ENCODE results near the gene SLC7A7.
"Not testable (repeated sequence)": the region's sequence is repeated elsewhere in the genome, so short reads cannot be mapped to it uniquely, and the experiment has no call there.

SLC7A7 gene

GRCh38 chr14:22843123-22843925 lies 28.1 kb upstream of the SLC7A7 start:
- no peak for DNase-seq

- DNase-seq: no peak
These were observed 27.2 kb upstream of the SLC7A7 start for GRCh38 chr14:22842211-22843122.

- DNase-seq: no peak
These were observed 26.5 kb upstream of the SLC7A7 start for GRCh38 chr14:22841769-22842168.

- DNase-seq: no peak
These were observed 26.1 kb upstream of the SLC7A7 start for GRCh38 chr14:22841311-22841710.

- DNase-seq: no peak
These were observed 24.0 kb upstream of the SLC7A7 start for GRCh38 chr14:22839159-22839779.

- no peak for DNase-seq
These were observed 23.4 kb upstream of the SLC7A7 start for GRCh38 chr14:22838631-22839041.

GRCh38 chr14:22837750-22838538 lies 22.7 kb upstream of the SLC7A7 start:
- DNase-seq: no peak

GRCh38 chr14:22837114-22837749 lies 22.0 kb upstream of the SLC7A7 start:
- no peak for DNase-seq

- no peak for DNase-seq
These were observed 21.3 kb upstream of the SLC7A7 start, which contains the start of gene MMP14 for GRCh38 chr14:22836301-22837113. Gene MMP14 (plus strand): TSS chr14:22836585. CDS start chr14:22836818, 233 bp downstream.

GRCh38 chr14:22835505-22835904 lies 20.3 kb upstream of the SLC7A7 start:
- DNase-seq: no peak

- no peak for DNase-seq
These were observed 15.3 kb upstream of the SLC7A7 start for GRCh38 chr14:22830443-22831010.

- peak; percentile 93 for DNase-seq
These were observed 14.6 kb upstream of the SLC7A7 start, which contains the start of gene MRPL52 for GRCh38 chr14:22829661-22830442. Gene MRPL52 (plus strand): TSS chr14:22829887. CDS start chr14:22829913, 26 bp downstream.

GRCh38 chr14:22829076-22829660 lies 13.9 kb upstream of the SLC7A7 start:
- DNase-seq: not testable (repeated sequence)

GRCh38 chr14:22824711-22825359 lies 9.6 kb upstream of the SLC7A7 start:
- DNase-seq: no peak

- peak; percentile 23 for DNase-seq
These were observed 7.4 kb upstream of the SLC7A7 start for GRCh38 chr14:22822571-22823098.

- no peak for DNase-seq
These were observed 6.9 kb upstream of the SLC7A7 start for GRCh38 chr14:22822016-22822570.

GRCh38 chr14:22821193-22822015 lies 6.2 kb upstream of the SLC7A7 start:
- DNase-seq: no peak

All from NCI-H1092 (cell line).